Loucy (cell line): ENCODE data around the gene PACRG.

Experiments
- H2AFZ ChIP-seq: fragments of 200-600 bp; sonication (generic); 2 replicates; pipeline ENCODE4 v1.6.0; 2016; ENCODE audit warnings: antibody characterized with exemption, mild to moderate bottlenecking, low read length, moderate library complexity
- H3F3A ChIP-seq: fragments of 200-600 bp; 2 replicates; pipeline ENCODE4 v1.6.0; 2016; ENCODE audit warnings: antibody characterized with exemption, low read depth, mild to moderate bottlenecking
- H3K27me3 ChIP-seq: fragments of 200-600 bp; sonication (generic); 2 replicates; pipeline ENCODE4 v1.6.1; 2014; ENCODE audit warnings: low read length, mild to moderate bottlenecking; ENCODE audit not compliant: insufficient read depth, poor library complexity, severe bottlenecking
- H3K36me3 ChIP-seq: fragments of 200-600 bp; sonication (generic); 2 replicates; pipeline ENCODE4 v1.6.1; 2016; ENCODE audit warnings: low read length; ENCODE audit not compliant: insufficient read depth
- H3K4me1 ChIP-seq: fragments of 200-600 bp; sonication (generic); 2 replicates; pipeline ENCODE4 v1.5.1; 2014; ENCODE audit warnings: low read length, mild to moderate bottlenecking; ENCODE audit not compliant: insufficient read depth, poor library complexity, severe bottlenecking
- H3K4me2 ChIP-seq: fragments of 200-600 bp; sonication (generic); 2 replicates; pipeline ENCODE4 v1.6.0; 2014; ENCODE audit warnings: antibody characterized with exemption, low read length, low read depth, mild to moderate bottlenecking; ENCODE audit not compliant: poor library complexity, severe bottlenecking
- H3K4me3 ChIP-seq: fragments of 200-600 bp; sonication (generic); 2 replicates; pipeline ENCODE4 v1.5.1; 2014; ENCODE audit warnings: low read length, mild to moderate bottlenecking, mixed read lengths; ENCODE audit not compliant: poor library complexity, severe bottlenecking
- H3K79me2 ChIP-seq: fragments of 200-600 bp; sonication (generic); 2 replicates; pipeline ENCODE4 v1.6.1; 2014; ENCODE audit warnings: low read length; ENCODE audit not compliant: insufficient read depth
- H3K9ac ChIP-seq: fragments of 200-600 bp; sonication (generic); 2 replicates; pipeline ENCODE4 v1.6.0; 2014; ENCODE audit warnings: mild to moderate bottlenecking, low read depth, low read length, moderate library complexity; ENCODE audit not compliant: poor library complexity, severe bottlenecking
- H3K9me2 ChIP-seq: fragments of 200-600 bp; sonication (generic); replicated peaks from 2 replicates; pipeline ENCODE4 v1.6.1; 2016; ENCODE audit warnings: low read depth, low read length, mixed read lengths
- H3K9me3 ChIP-seq: fragments of 200-600 bp; sonication (generic); 2 replicates; pipeline ENCODE4 v1.6.1; 2014; ENCODE audit warnings: mild to moderate bottlenecking, antibody characterized with exemption, low read length, low read depth; ENCODE audit not compliant: insufficient read depth
- H4K20me1 ChIP-seq: fragments of 200-600 bp; sonication (generic); 2 replicates; pipeline ENCODE4 v1.6.0; 2014; ENCODE audit warnings: antibody characterized with exemption, low read length, mild to moderate bottlenecking; ENCODE audit not compliant: insufficient read depth, poor library complexity, severe bottlenecking
- CTCF ChIP-seq: fragments of 200-600 bp; sonication (generic); conservative IDR thresholded peaks from 2 replicates; pipeline ENCODE4 v1.5.1; 2014; ENCODE audit warnings: mild to moderate bottlenecking, antibody characterized with exemption, low read length
- EZH2phosphoT487 ChIP-seq: fragments of 200-600 bp; IDR thresholded peaks from 2 replicates; pipeline ENCODE4 v1.6.1; 2018; ENCODE audit warnings: antibody characterized with exemption, mild to moderate bottlenecking, moderate library complexity, borderline replicate concordance

Gene PACRG

GRCh38 chr6:163149279-163149848 lies 421.6 kb downstream of the PACRG start:
- no peaks in the 10 kb centered on the region for H3F3A ChIP-seq
- no peak overlapping the region for H3K4me2 ChIP-seq
- H3K9me2 ChIP-seq = no peaks in the 10 kb centered on the region
- no peak overlapping the region for H3K9ac ChIP-seq
- TF ChIP-seq CTCF = no peak
- TF ChIP-seq EZH2phosphoT487 = no peak
- H3K27me3 ChIP-seq = no peaks in the 10 kb centered on the region
- no peaks in the 10 kb centered on the region for H3K36me3 ChIP-seq
- H4K20me1 ChIP-seq = no peaks in the 10 kb centered on the region
- no peak overlapping the region for H2AFZ ChIP-seq
- no peaks in the 10 kb centered on the region for H3K4me1 ChIP-seq
- H3K9me3 ChIP-seq = no peaks in the 10 kb centered on the region
- H3K4me3 ChIP-seq = no peak overlapping the region
- H3K79me2 ChIP-seq = no peaks in the 10 kb centered on the region

- H3K9me3 ChIP-seq = 0 out of 2 replicates have a peak, but pooled peaks cover 2% of the 10 kb centered on the region
- no peak overlapping the region for H2AFZ ChIP-seq
- no peaks in the 10 kb centered on the region for H4K20me1 ChIP-seq
- no peaks in the 10 kb centered on the region for H3K36me3 ChIP-seq
- H3F3A ChIP-seq = no peaks in the 10 kb centered on the region
- no peak overlapping the region for H3K4me2 ChIP-seq
- TF ChIP-seq CTCF = no peak
- H3K9ac ChIP-seq = no peak overlapping the region
- no peaks in the 10 kb centered on the region for H3K79me2 ChIP-seq
- no peak overlapping the region for H3K4me3 ChIP-seq
- H3K9me2 ChIP-seq = no peaks in the 10 kb centered on the region
- H3K27me3 ChIP-seq = no peaks in the 10 kb centered on the region
- H3K4me1 ChIP-seq = no peaks in the 10 kb centered on the region
These were observed 423.4 kb downstream of the PACRG start for GRCh38 chr6:163151212-163151611.

GRCh38 chr6:163152701-163153100 lies 424.9 kb downstream of the PACRG start:
- H3K36me3 ChIP-seq = no peaks in the 10 kb centered on the region
- H3K79me2 ChIP-seq = no peaks in the 10 kb centered on the region
- no peaks in the 10 kb centered on the region for H3F3A ChIP-seq
- H3K4me1 ChIP-seq = no peaks in the 10 kb centered on the region
- no peak overlapping the region for H3K9ac ChIP-seq
- H3K27me3 ChIP-seq = no peaks in the 10 kb centered on the region
- H2AFZ ChIP-seq = no peak overlapping the region
- 0 out of 2 replicates have a peak, but pooled peaks cover 2% of the 10 kb centered on the region for H3K9me3 ChIP-seq
- no peaks in the 10 kb centered on the region for H4K20me1 ChIP-seq
- no peaks in the 10 kb centered on the region for H3K9me2 ChIP-seq
- TF ChIP-seq EZH2phosphoT487 (no peak), CTCF (no peak)
- H3K4me2 ChIP-seq = no peak overlapping the region
- no peak overlapping the region for H3K4me3 ChIP-seq
